Psoas muscle (tissue), 8 donors: ENCODE data around the gene LRRC45. TPM values are rescaled to one million over a fixed set of nuclear protein-coding genes. Genes with fewer than 3 reads are reported as not detected.

Source experiments
- ATAC-seq, 4 donors: fragments of 200-7000 bp; cut with Tn5 transposase; one replicate each; pipeline ENCODE4 v1.9.1; 2020; ENCODE audit warnings: moderate library complexity in 3 of 4, mild to moderate bottlenecking in 2 of 4
- DNase-seq, 2 donors: peaks; one replicate each; pipeline ENCODE4 v3.0.0-alpha.2; 2020
- H3K27ac ChIP-seq: fragments of 200-600 bp; one replicate; pipeline ENCODE4 v1.8.0; 2022
- H3K27me3 ChIP-seq, 3 donors: fragments of 200-600 bp in 1 of 3; one replicate each; pipeline versions ENCODE4 v1.6.1 to v1.8.0; 2013 to 2022; ENCODE audit warnings: low read length in 2 of 3, mild to moderate bottlenecking in 2 of 3, moderate library complexity in 1 of 3; ENCODE audit not compliant: insufficient read depth in 3 of 3
- H3K36me3 ChIP-seq, 2 donors: fragments of 200-600 bp in 1 of 2; one replicate each; pipeline versions ENCODE4 v1.6.1 to v1.8.0; 2013 to 2022; ENCODE audit warnings: low read depth in 1 of 2, mild to moderate bottlenecking in 1 of 2, moderate library complexity in 1 of 2; ENCODE audit not compliant: insufficient read depth in 1 of 2
- H3K4me1 ChIP-seq: fragments of 200-600 bp; one replicate; pipeline ENCODE4 v1.8.0; 2022
- H3K4me3 ChIP-seq: fragments of 200-600 bp; one replicate; pipeline ENCODE4 v1.8.0; 2022; ENCODE audit warnings: mild to moderate bottlenecking
- H3K9me3 ChIP-seq: fragments of 200-600 bp; one replicate; pipeline ENCODE4 v1.8.0; 2022
- CTCF ChIP-seq: fragments of 200-600 bp; IDR thresholded peaks from one replicate; pipeline ENCODE4 v1.8.0; 2022; ENCODE audit warnings: antibody characterized with exemption
- whole genome bisulfite sequencing, 3 donors: extraction: QIAGEN DNeasy Blood & Tissue Kit; methylation state at CpG; one replicate each; pipeline versions ENCODE4 v1.1.6 to v1.1.7; 2013; 5-methylcytosine and 5-hydroxymethylcytosine counted together
- intact Hi-C, 2 donors: fragments of 100-400 bp; cut with DNase I; formaldehyde crosslinking; loops; one replicate each; pipeline versions ENCODE4 v1.11.0 to v1.14.2; 2022
- polyA plus RNA-seq, 3 donors: library from polyadenylated mRNA; stranded (reverse); fragments of 200-250 nt; gene quantifications; one replicate each; pipeline ENCODE4 v1.2.3, GENCODE V29; 2013
- total RNA-seq, 4 donors: library from RNA; stranded (reverse); fragmentation: NEBNext Ultra II Directional in 2 of 4; extraction: Animal tissue kit (Norgen Biotek cat#: 25700) in 2 of 4; gene quantifications; one replicate each; pipeline versions ENCODE4 v1.2.1 to v1.2.4, GENCODE V29; 2021 to 2023
- donor health status: healthy with polysubstance abuse.
- donor health status: DM: no; HTN: no; CAD: no; lungs with moderate emphysema.
- donor health status: Bipolar disorder and iron deficiency.
- donor health status: healthy.
- donor health status: DM: yes; HTN: yes; CAD: no.
- donor health status: DM: no; HTN: no; CAD: no.
- donor health status: DM: no; HTN: no; CAD: no.
- donor health status: DM: yes; HTN: yes; CAD: no.

Gene LRRC45
- total and polyA plus RNA-seq, 7 donors = 1.4 to 7.1 (median 3.0) TPM

- Histone ChIP-seq H3K4me3 (no peak overlapping the region), H3K27me3 (no peaks in the 10 kb centered on the region), H3K9me3 (no peaks in the 10 kb centered on the region), H3K4me1 (no peaks in the 10 kb centered on the region), H3K36me3 (peaks cover 0 to 23% of the 10 kb centered on the region in 2 donors), H3K27ac (no peak overlapping the region)
- WGBS, 3 donors = 81 to 83% (median 82%) methylated on average over 25 of the region's 25 CpGs
- ATAC-seq (no peak), DNase-seq (peak in 1 of 2 donors; percentile 24)
- intact Hi-C loops = no loop called here
- no peak for TF ChIP-seq CTCF
Observed at GRCh38 chr17:82076018-82076784, 53.1 kb downstream of the LRRC45 start.

- H3K4me1 ChIP-seq = no peaks in the 10 kb centered on the region
- no peaks in the 10 kb centered on the region for H3K9me3 ChIP-seq
- H3K36me3 ChIP-seq = peaks cover 0 to 31% of the 10 kb centered on the region in 2 donors
- TF ChIP-seq CTCF = no peak
- no peaks in the 10 kb centered on the region for H3K27me3 ChIP-seq
- peak in 3 of 4 donors; percentile 16 to 28 (median 19) for ATAC-seq
- WGBS, 3 donors = 59 to 69% (median 64%) methylated on average over 20 to 21 of the region's 21 CpGs
- H3K4me3 ChIP-seq = no peak overlapping the region
- DNase-seq = peak in 1 of 2 donors; percentile 56
- no peak overlapping the region for H3K27ac ChIP-seq
- intact Hi-C loops = no loop called here
Observed at GRCh38 chr17:82076785-82077591, 53.9 kb downstream of the LRRC45 start.

GRCh38 chr17:82077617-82078358 lies 54.7 kb downstream of the LRRC45 start:
- no peaks in the 10 kb centered on the region for H3K4me1 ChIP-seq
- H3K4me3 ChIP-seq = no peak overlapping the region
- H3K27ac ChIP-seq = no peak overlapping the region
- 54 to 62% (median 57%) methylated on average over 27 to 28 of the region's 28 CpGs for WGBS, 3 donors
- no peaks in the 10 kb centered on the region for H3K9me3 ChIP-seq
- no peaks in the 10 kb centered on the region for H3K27me3 ChIP-seq
- ATAC-seq (peak in 2 of 4 donors; percentile 6 to 20), DNase-seq (peak; percentile 55 to 57)
- H3K36me3 ChIP-seq = peaks cover 0 to 39% of the 10 kb centered on the region in 2 donors
- intact Hi-C loops = no loop called here
- no peak for TF ChIP-seq CTCF

- ATAC-seq (no peak), DNase-seq (no peak)
- H3K27ac ChIP-seq = no peak overlapping the region
- intact Hi-C loops = no loop called here
- no peaks in the 10 kb centered on the region for H3K4me1 ChIP-seq
- peaks cover 0 to 46% of the 10 kb centered on the region in 2 donors for H3K36me3 ChIP-seq
- no peak overlapping the region for H3K4me3 ChIP-seq
- WGBS, 3 donors = 89 to 94% (median 92%) methylated on average over 18 of the region's 18 CpGs
- no peaks in the 10 kb centered on the region for H3K9me3 ChIP-seq
- no peak for TF ChIP-seq CTCF
- H3K27me3 ChIP-seq = no peaks in the 10 kb centered on the region
Observed at GRCh38 chr17:82078433-82078832, 55.3 kb downstream of the LRRC45 start.
